ENCODE results near the gene PALB2. TPM values are rescaled to one million over a fixed set of nuclear protein-coding genes. Genes with fewer than 3 reads are reported as not detected.

The PALB2 gene
- total RNA-seq, 1 experiment from 2014 or later: 19.1 TPM

DNA sequence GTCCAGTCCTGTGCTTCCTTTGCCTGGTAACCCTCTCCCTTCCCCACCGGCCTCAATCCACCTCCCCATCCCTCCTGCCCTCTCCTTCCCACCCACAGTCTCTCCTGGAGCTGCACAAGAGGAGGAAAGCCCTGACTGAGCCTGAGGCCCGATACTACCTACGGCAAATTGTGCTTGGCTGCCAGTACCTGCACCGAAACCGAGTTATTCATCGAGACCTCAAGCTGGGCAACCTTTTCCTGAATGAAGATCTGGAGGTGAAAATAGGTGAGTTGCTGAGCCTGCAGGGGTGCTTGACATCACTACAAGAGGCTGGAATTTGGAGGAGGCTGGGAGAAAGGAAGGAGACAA is 38.9 kb upstream of the PALB2 start:
- CTCF ChIA-PET: no interaction called here
- H3K36me3 ChIP-seq (ENCODE audit: low read depth): peaks cover 31% of the 10 kb centered on the region
- no TSS peak for BruUV-seq (replicated peaks)

DNA sequence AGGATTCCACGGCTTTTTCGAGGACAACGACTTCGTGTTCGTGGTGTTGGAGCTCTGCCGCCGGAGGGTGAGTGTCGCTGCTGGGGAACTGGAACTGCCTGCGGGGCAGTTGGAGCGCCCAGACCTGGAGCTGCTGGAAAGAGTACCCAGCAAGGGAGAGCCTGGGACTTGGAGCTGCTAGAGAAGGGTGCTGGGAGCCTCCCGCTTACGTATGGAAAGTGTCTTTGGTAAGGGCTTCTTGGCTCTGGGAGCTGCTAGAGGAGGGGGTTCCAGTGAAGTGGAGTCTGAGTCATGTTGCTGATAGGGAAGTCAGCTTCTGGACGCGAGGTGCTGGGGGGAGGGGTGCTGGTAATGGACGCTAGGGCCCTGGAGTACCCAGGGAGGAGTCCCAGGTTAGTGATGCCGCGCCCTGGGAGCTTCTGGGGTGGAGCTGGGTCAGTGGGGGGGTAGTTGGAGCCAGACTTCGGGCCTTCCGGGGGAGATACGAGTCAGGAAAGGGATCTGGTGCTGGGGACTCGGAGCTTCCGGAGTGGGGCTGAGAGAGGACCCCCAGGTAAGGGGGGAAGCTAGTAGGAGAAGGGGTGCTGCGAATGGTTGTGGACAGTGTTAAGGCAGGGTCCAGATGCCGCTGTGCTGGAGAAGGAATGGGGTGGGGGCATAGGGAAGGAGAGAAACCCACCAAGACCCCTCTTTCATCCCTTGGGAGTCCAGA is 38.3 kb upstream of the PALB2 start:
- H3K9me2 ChIP-seq (ENCODE audit: insufficient read depth): no peaks in the 10 kb centered on the region
- peak overlapping the region; percentile 97 for H3K4me2 ChIP-seq
- peaks cover 29% of the 10 kb centered on the region for H3K36me3 ChIP-seq (ENCODE audit: low read depth)
- H3K79me2 ChIP-seq (ENCODE audit: low read depth): peaks cover 51% of the 10 kb centered on the region
- BruUV-seq (replicated peaks): no TSS peak
- no peaks in the 10 kb centered on the region for H3K27me3 ChIP-seq (ENCODE audit: insufficient read depth, low read depth)
- H3K9me3 ChIP-seq (ENCODE audit: insufficient read depth, low read depth): no peaks in the 10 kb centered on the region
- H2AFZ ChIP-seq: peak overlapping the region; percentile 70
- DNase-seq: peak in 1 of 2 experiments; percentile 62
- peaks cover 16% of the 10 kb centered on the region; the same call in 1 of the 2 replicates for H3F3A ChIP-seq (ENCODE audit: insufficient read depth, low read depth)
- CTCF ChIA-PET: interaction anchor here (0.6 to 1.2 kb wide), 5 partner anchors 91 to 847 kb away, joined by 3 to 8 read pairs (median 4); no protein-coding TSS in a partner anchor
- no peak overlapping the region; the same call in 1 of the 2 replicates for H3K27ac ChIP-seq
- TF ChIP-seq, protein P1, sequence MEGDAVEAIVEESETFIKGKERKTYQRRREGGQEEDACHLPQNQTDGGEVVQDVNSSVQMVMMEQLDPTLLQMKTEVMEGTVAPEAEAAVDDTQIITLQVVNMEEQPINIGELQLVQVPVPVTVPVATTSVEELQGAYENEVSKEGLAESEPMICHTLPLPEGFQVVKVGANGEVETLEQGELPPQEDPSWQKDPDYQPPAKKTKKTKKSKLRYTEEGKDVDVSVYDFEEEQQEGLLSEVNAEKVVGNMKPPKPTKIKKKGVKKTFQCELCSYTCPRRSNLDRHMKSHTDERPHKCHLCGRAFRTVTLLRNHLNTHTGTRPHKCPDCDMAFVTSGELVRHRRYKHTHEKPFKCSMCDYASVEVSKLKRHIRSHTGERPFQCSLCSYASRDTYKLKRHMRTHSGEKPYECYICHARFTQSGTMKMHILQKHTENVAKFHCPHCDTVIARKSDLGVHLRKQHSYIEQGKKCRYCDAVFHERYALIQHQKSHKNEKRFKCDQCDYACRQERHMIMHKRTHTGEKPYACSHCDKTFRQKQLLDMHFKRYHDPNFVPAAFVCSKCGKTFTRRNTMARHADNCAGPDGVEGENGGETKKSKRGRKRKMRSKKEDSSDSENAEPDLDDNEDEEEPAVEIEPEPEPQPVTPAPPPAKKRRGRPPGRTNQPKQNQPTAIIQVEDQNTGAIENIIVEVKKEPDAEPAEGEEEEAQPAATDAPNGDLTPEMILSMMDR (conservative IDR thresholded peaks at IDR 0.05): no peak
- TF ChIP-seq EZH2 (IDR thresholded peaks at IDR 0.05; ENCODE audit: low read depth): no peak
- peaks cover 27% of the 10 kb centered on the region for H3K4me1 ChIP-seq (replicated peaks; ENCODE audit: insufficient read depth)
- peaks cover 14% of the 10 kb centered on the region; the same call in 1 of the 2 replicates for H4K20me1 ChIP-seq (ENCODE audit: insufficient read depth)
- intact Hi-C loops (cut with micrococcal nuclease; ENCODE audit: unreplicated experiment): loop anchor here (2.0 to 5.0 kb wide), 2 partner anchors 49 to 358 kb away; no protein-coding TSS in a partner anchor
- peak overlapping the region; percentile 94 for H3K4me3 ChIP-seq
- POLR2A ChIA-PET (ENCODE audit: unreplicated experiment): interaction anchor here (0.5 to 0.9 kb wide), 4 partner anchors 10 to 45 kb away, joined by 3 to 25 read pairs (median 8); no protein-coding TSS in a partner anchor

More for the DNA sequence above, 38.9 kb upstream of the PALB2 start:
- peaks cover 16% of the 10 kb centered on the region; the same call in 1 of the 2 replicates for H3F3A ChIP-seq (ENCODE audit: insufficient read depth, low read depth)
- H2AFZ ChIP-seq: peak overlapping the region; percentile 70
- intact Hi-C loops (cut with micrococcal nuclease; ENCODE audit: unreplicated experiment): loop anchor here (2.0 to 5.0 kb wide), 2 partner anchors 49 to 357 kb away; no protein-coding TSS in a partner anchor
- no peaks in the 10 kb centered on the region for H3K9me3 ChIP-seq (ENCODE audit: insufficient read depth, low read depth)
- peaks cover 53% of the 10 kb centered on the region for H3K79me2 ChIP-seq (ENCODE audit: low read depth)
- H3K4me3 ChIP-seq: peak overlapping the region; percentile 94
- POLR2A ChIA-PET (ENCODE audit: unreplicated experiment): interaction anchor here (0.5 kb wide), 1 partner anchor 46 kb away, joined by 4 read pairs; no protein-coding TSS in a partner anchor
- peaks cover 14% of the 10 kb centered on the region; the same call in 1 of the 2 replicates for H4K20me1 ChIP-seq (ENCODE audit: insufficient read depth)
- no peak for DNase-seq
- no peaks in the 10 kb centered on the region for H3K9me2 ChIP-seq (ENCODE audit: insufficient read depth)
- H3K4me1 ChIP-seq (replicated peaks; ENCODE audit: insufficient read depth): peaks cover 27% of the 10 kb centered on the region
- TF ChIP-seq, protein P1 (conservative IDR thresholded peaks at IDR 0.05): no peak
- TF ChIP-seq EZH2 (IDR thresholded peaks at IDR 0.05; ENCODE audit: low read depth): no peak
- H3K4me2 ChIP-seq: peak overlapping the region; percentile 97
- no peak overlapping the region for H3K27ac ChIP-seq
- H3K27me3 ChIP-seq (ENCODE audit: insufficient read depth, low read depth): no peaks in the 10 kb centered on the region

- Histone ChIP-seq H3K79me2 (ENCODE audit: low read depth) (peaks cover 43% of the 10 kb centered on the region), H3K36me3 (ENCODE audit: low read depth) (peaks cover 22% of the 10 kb centered on the region), H2AFZ (peak within 1 kb of the TSS; percentile 70), H3K27ac (no peak within 1 kb of the TSS; the same call in 1 of the 2 replicates), H3K9me2 (ENCODE audit: insufficient read depth) (no peaks in the 10 kb centered on the region), H3K4me1 (replicated peaks; ENCODE audit: insufficient read depth) (peaks cover 27% of the 10 kb centered on the region), H3K9me3 (ENCODE audit: insufficient read depth, low read depth) (no peaks in the 10 kb centered on the region), H3K27me3 (ENCODE audit: insufficient read depth, low read depth) (no peaks in the 10 kb centered on the region), H3K4me2 (peak within 1 kb of the TSS; percentile 97), H3F3A (ENCODE audit: insufficient read depth, low read depth) (peaks cover 16% of the 10 kb centered on the region; the same call in 1 of the 2 replicates), H3K4me3 (peak within 1 kb of the TSS; percentile 94), H4K20me1 (ENCODE audit: insufficient read depth) (peaks cover 14% of the 10 kb centered on the region; the same call in 1 of the 2 replicates)
- CTCF ChIA-PET: interaction anchor here (0.6 to 1.4 kb wide), 6 partner anchors 47 to 847 kb away, joined by 3 to 8 read pairs (median 4); no protein-coding TSS in a partner anchor
- intact Hi-C loops (cut with micrococcal nuclease; ENCODE audit: unreplicated experiment): loop anchor here (2.0 to 5.0 kb wide), 2 partner anchors 50 to 359 kb away; no protein-coding TSS in a partner anchor
- BruUV-seq (replicated peaks): TSS peak; percentile 48
- POLR2A ChIA-PET (ENCODE audit: unreplicated experiment): interaction anchor here (0.6 to 0.9 kb wide), 3 partner anchors 9 to 29 kb away, joined by 3 to 25 read pairs (median 11); no protein-coding TSS in a partner anchor
- TF ChIP-seq EZH2 (IDR thresholded peaks at IDR 0.05; ENCODE audit: low read depth): no peak
- TF ChIP-seq, protein P1 (conservative IDR thresholded peaks at IDR 0.05): peak; percentile 60
- peak; percentile 71 to 90 for DNase-seq
Observed at GRCh38 chr16:23678430-23679273, 37.5 kb upstream of the PALB2 start, which contains the start of gene PLK1. TSS of gene PLK1 (plus strand) at chr16:23678889. CDS start at chr16:23678933, 44 bp downstream.
